H1 (cell line): Measurements from ENCODE around the gene SMIM28. TPM values are rescaled to one million over a fixed set of nuclear protein-coding genes. Genes with fewer than 3 reads are reported as not detected.
"Not testable (repeated sequence)": the region's sequence is repeated elsewhere in the genome, so short reads cannot be mapped to it uniquely, and the experiment has no call there.

ENCODE experiments used
- CTCF ChIA-PET: fragments of 300-600 bp; sonication (Branson Sonifier 250); formaldehyde crosslinking; loops from one replicate; lab custom pipeline; 2021; ENCODE audit not compliant: partially characterized antibody; lab: Charles Lee
- POLR2A ChIA-PET: fragments of 300-600 bp; sonication (Branson Sonifier 250); formaldehyde crosslinking; loops from one replicate; lab custom pipeline; 2021; ENCODE audit warnings: inconsistent platforms; ENCODE audit not compliant: partially characterized antibody; lab: Charles Lee
- DNase-seq, 2 experiments: peaks; one replicate each; pipeline versions ENCODE4 v3.0.0 to v3.0.0-alpha.2; 2010 to 2022; ENCODE audit warnings: low spot score in 2 of 2, low read depth in 1 of 2, mixed read lengths in 1 of 2
- FAIRE-seq: peaks from 2 replicates; lab custom pipeline; 2011; peaks lifted over from hg19 to GRCh38; lab: Jason Lieb, UNC
- H2AFZ ChIP-seq: 2 replicates; pipeline ENCODE4 v1.8.1; 2012; ENCODE audit warnings: low read length, inconsistent platforms
- H2AK5ac ChIP-seq: 2 replicates; pipeline ENCODE4 v1.6.1; 2013; ENCODE audit warnings: low read depth, low read length
- H2BK120ac ChIP-seq: replicated peaks from 2 replicates; pipeline ENCODE3; 2013; ENCODE audit warnings: low read depth, low read length, inconsistent platforms
- H2BK12ac ChIP-seq: 2 replicates; pipeline ENCODE4 v1.6.1; 2013; ENCODE audit warnings: low read depth, low read length
- H2BK15ac ChIP-seq: 2 replicates; pipeline ENCODE4 v1.6.1; 2013; ENCODE audit warnings: low read length
- H2BK20ac ChIP-seq: 2 replicates; pipeline ENCODE4 v1.6.1; 2013; ENCODE audit warnings: low read length
- H2BK5ac ChIP-seq: 2 replicates; pipeline ENCODE4 v1.6.1; 2013; ENCODE audit warnings: low read depth, low read length
- H3K14ac ChIP-seq: 2 replicates; pipeline ENCODE4 v1.6.1; 2013; ENCODE audit warnings: inconsistent platforms; ENCODE audit not compliant: insufficient read length
- H3K18ac ChIP-seq: 2 replicates; pipeline ENCODE4 v1.6.1; 2013; ENCODE audit warnings: low read length; ENCODE audit errors: extremely low read depth
- H3K23ac ChIP-seq: 2 replicates; pipeline ENCODE4 v1.6.1; 2013; ENCODE audit warnings: inconsistent platforms; ENCODE audit not compliant: insufficient read length
- H3K23me2 ChIP-seq: 2 replicates; pipeline ENCODE4 v1.6.1; 2013; ENCODE audit warnings: low read depth, low read length
- H3K27ac ChIP-seq: 2 replicates; pipeline ENCODE4 v1.6.1; 2011; ENCODE audit warnings: low read depth, low read length, inconsistent platforms
- H3K27me3 ChIP-seq, 4 experiments: replicated peaks in 1 of 4; 1 replicate in 1 of 4; 2 replicates in 3 of 4; pipeline versions ENCODE4 v1.6.1 to v1.8.1; 2011 to 2013; ENCODE audit warnings: low read length in 3 of 4, mild to moderate bottlenecking in 3 of 4, inconsistent platforms in 2 of 4, mixed read lengths in 2 of 4, moderate library complexity in 1 of 4; ENCODE audit not compliant: control insufficient read depth in 3 of 4, insufficient read depth in 3 of 4; ENCODE audit errors: extremely low read depth in 1 of 4
- H3K36me3 ChIP-seq, 4 experiments: 2 replicates each; pipeline versions ENCODE4 v1.6.1 to v1.8.1; 2011 to 2013; ENCODE audit warnings: mild to moderate bottlenecking in 4 of 4, low read length in 3 of 4, moderate library complexity in 2 of 4, control low read depth in 1 of 4, inconsistent platforms in 1 of 4; ENCODE audit not compliant: insufficient read depth in 4 of 4, control insufficient read depth in 2 of 4
- H3K4ac ChIP-seq: replicated peaks from 2 replicates; pipeline ENCODE3; 2013; ENCODE audit warnings: low read length, low read depth, mixed read lengths, inconsistent platforms; ENCODE audit not compliant: insufficient read length
- H3K4me1 ChIP-seq, 4 experiments: replicated peaks in 1 of 4; 1 replicate in 1 of 4; 2 replicates in 3 of 4; pipeline versions ENCODE4 v1.6.1 to v1.8.1; 2011 to 2013; ENCODE audit warnings: low read length in 3 of 4, inconsistent platforms in 2 of 4, mixed read lengths in 1 of 4; ENCODE audit not compliant: insufficient read depth in 4 of 4, control insufficient read depth in 3 of 4
- H3K4me2 ChIP-seq, 2 experiments: 2 replicates each; pipeline versions ENCODE4 v1.6.1 to v1.8.1; 2011 to 2013; ENCODE audit warnings: low read depth in 2 of 2, low read length in 2 of 2, control low read depth in 1 of 2, inconsistent platforms in 1 of 2, mild to moderate bottlenecking in 1 of 2; ENCODE audit not compliant: insufficient read depth in 1 of 2
- H3K4me3 ChIP-seq, 4 experiments: fragments of 200-600, 300-600 bp in 1 of 4; sonication (generic), shearing (Covaris generic), sonication (Bioruptor Twin) in 1 of 4; 2 replicates each; pipeline versions ENCODE4 v1.5.1 to v1.8.1; 2011 to 2016; ENCODE audit warnings: low read length in 4 of 4, low read depth in 3 of 4, control low read depth in 2 of 4, inconsistent platforms in 2 of 4, mild to moderate bottlenecking in 2 of 4, mixed read lengths in 1 of 4, moderate library complexity in 1 of 4; ENCODE audit not compliant: insufficient read depth in 2 of 4; ENCODE audit errors: extremely low read depth in 1 of 4
- H3K56ac ChIP-seq: replicated peaks from 2 replicates; pipeline ENCODE3; 2013; ENCODE audit warnings: low read depth, mild to moderate bottlenecking, mixed read lengths, low read length, inconsistent platforms; ENCODE audit not compliant: insufficient read length
- H3K79me1 ChIP-seq: 2 replicates; pipeline ENCODE4 v1.6.1; 2013; ENCODE audit warnings: low read depth, low read length, control low read depth
- H3K79me2 ChIP-seq, 2 experiments: 2 replicates each; pipeline versions ENCODE4 v1.6.1 to v1.8.1; 2012 to 2013; ENCODE audit warnings: low read length in 2 of 2, mild to moderate bottlenecking in 2 of 2, inconsistent platforms in 1 of 2; ENCODE audit not compliant: insufficient read depth in 2 of 2, control insufficient read depth in 1 of 2
- H3K9ac ChIP-seq, 4 experiments: replicated peaks in 1 of 4; 1 replicate in 1 of 4; 2 replicates in 3 of 4; pipeline versions ENCODE4 v1.6.1 to v1.8.1; 2011 to 2013; ENCODE audit warnings: low read depth in 3 of 4, low read length in 3 of 4, control low read depth in 2 of 4, mild to moderate bottlenecking in 2 of 4, moderate library complexity in 2 of 4, inconsistent platforms in 1 of 4; ENCODE audit errors: extremely low read depth in 1 of 4
- H3K9me3 ChIP-seq, 2 experiments: 2 replicates each; pipeline versions ENCODE4 v1.6.1 to v1.8.1; 2012 to 2013; ENCODE audit warnings: mild to moderate bottlenecking in 2 of 2, moderate library complexity in 2 of 2, control low read depth in 1 of 2, inconsistent platforms in 1 of 2, low read depth in 1 of 2, low read length in 1 of 2, mixed read lengths in 1 of 2; ENCODE audit not compliant: insufficient read depth in 2 of 2
- H4K20me1 ChIP-seq, 2 experiments: replicated peaks in 1 of 2; 2 replicates each; pipeline versions ENCODE3 to v1.8.1; 2011 to 2013; ENCODE audit warnings: inconsistent platforms in 2 of 2, low read length in 2 of 2, mild to moderate bottlenecking in 1 of 2; ENCODE audit not compliant: insufficient read depth in 2 of 2, control insufficient read depth in 1 of 2
- H4K5ac ChIP-seq: 2 replicates; pipeline ENCODE4 v1.6.1; 2013; ENCODE audit warnings: low read length, low read depth, mixed read lengths, inconsistent platforms; ENCODE audit not compliant: insufficient read length
- H4K8ac ChIP-seq: 2 replicates; pipeline ENCODE4 v1.8.0; 2013; ENCODE audit warnings: mild to moderate bottlenecking, moderate library complexity, low read length, inconsistent platforms; ENCODE audit not compliant: insufficient read depth; ENCODE audit errors: extremely low read depth
- H4K91ac ChIP-seq: replicated peaks from 2 replicates; pipeline ENCODE3; 2013; ENCODE audit warnings: low read length, mixed read lengths, inconsistent platforms; ENCODE audit not compliant: insufficient read length
- WGBS, 2 experiments: shearing (Covaris generic) in 1 of 2; methylation state at CpG; one replicate each; pipeline versions ENCODE4 v1.1.6 to v1.1.7; 2013 to 2015; ENCODE audit warnings: low lambda C conversion rate in 2 of 2, mixed read lengths in 2 of 2, inconsistent platforms in 1 of 2, low coverage in 1 of 2, missing lambda C conversion rate in 1 of 2; ENCODE audit not compliant: insufficient replicate concordance in 2 of 2, insufficient coverage in 1 of 2, insufficient read length in 1 of 2; ENCODE audit errors: extremely low coverage in 1 of 2, missing lambda C conversion rate in 1 of 2; 5-methylcytosine and 5-hydroxymethylcytosine counted together
- polyA plus RNA-seq, 7 experiments: library from polyadenylated mRNA; depleted of rRNA in 3 of 7; stranded (reverse) in 5 of 7; unstranded in 2 of 7; fragments of >200 nt in 5 of 7; fragments of 200-250 nt in 2 of 7; gene quantifications; 1 replicate in 5 of 7; 2 replicates in 1 of 7; 4 replicates in 1 of 7; pipeline versions ENCODE4 v1.2.1 to v1.2.3, GENCODE V29; 2011 to 2013; ENCODE audit warnings: missing spikeins in 2 of 7, mixed read lengths in 2 of 7
- total RNA-seq: library from RNA; stranded (reverse); fragmentation: NEBNext Ultra II Directional; extraction: Animal tissue kit (Norgen Biotek cat#: 25700); gene quantifications from 2 replicates; pipeline ENCODE4 v1.2.1, GENCODE V29; 2021

Gene SMIM28
- total and polyA plus RNA-seq, 2 of the 8 experiments (the other 6 are each of a cell fraction or from before 2014, with no cell fraction given) = not detected

DNA sequence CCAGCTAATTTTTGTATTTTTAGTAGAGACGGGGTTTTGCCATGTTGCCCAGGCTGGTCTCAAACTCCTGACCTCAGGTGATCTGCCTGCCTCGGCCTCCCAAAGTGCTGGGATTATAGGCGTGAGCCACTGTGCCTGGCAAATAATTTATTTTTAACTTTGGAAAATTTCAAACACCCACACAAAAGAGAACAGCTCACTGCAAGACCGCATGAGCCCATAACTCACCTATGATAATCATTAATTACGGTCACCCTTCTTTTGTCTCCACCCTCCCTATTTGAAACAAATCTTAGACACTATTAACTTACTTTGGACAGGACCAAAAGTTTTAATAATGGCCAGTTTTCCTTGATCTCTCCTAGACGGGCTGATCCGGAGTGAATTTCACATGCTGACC, 47.6 kb downstream of the SMIM28 start:
- not testable (repeated sequence) for H3K27me3 ChIP-seq, H4K8ac ChIP-seq, H2AFZ ChIP-seq, H2BK15ac ChIP-seq, H2AK5ac ChIP-seq, H3K14ac ChIP-seq, H2BK20ac ChIP-seq, H3K4ac ChIP-seq, DNase-seq, H3K79me1 ChIP-seq, H4K91ac ChIP-seq, H3K4me2 ChIP-seq, H4K20me1 ChIP-seq, H2BK12ac ChIP-seq, H3K27ac ChIP-seq, H3K9ac ChIP-seq, FAIRE-seq, H2BK120ac ChIP-seq, H3K56ac ChIP-seq, H3K18ac ChIP-seq, H3K23me2 ChIP-seq, H3K4me3 ChIP-seq, H3K23ac ChIP-seq, H3K9me3 ChIP-seq, H2BK5ac ChIP-seq, H3K79me2 ChIP-seq, H3K4me1 ChIP-seq, H4K5ac ChIP-seq
- POLR2A ChIA-PET = interaction anchor here (0.6 kb wide), 1 partner anchor 9 kb away, joined by 3 read pairs; no protein-coding TSS in a partner anchor
- 91% methylated on average over 7 of the region's 7 CpGs; no CpG with 5 or more reads in 1 of the 2 experiments for WGBS, 2 experiments
- H3K36me3 ChIP-seq = peaks cover 0 to 14% (median 7%) of the 10 kb centered on the region in 4 experiments; a peak in 3 of 8 replicates
- CTCF ChIA-PET = interaction anchor here (0.5 to 11.4 kb wide), 9 partner anchors 8 to 720 kb away, joined by 3 to 192 read pairs (median 4); no protein-coding TSS in a partner anchor
